Stimulated activated effector memory CD8-positive, alpha-beta T cell treated with anti-CD3 and anti-CD28 coated beads, Interleukin-12 subunit alpha, Interleukin-12 subunit beta, amount 100 ng/mL, for 72 hours (primary cell): ENCODE results near the gene AURKB.
A peak's percentile ranks its signal among the peaks of the same experiment; 100 is the strongest.
"Not testable (repeated sequence)": the region's sequence is repeated elsewhere in the genome, so short reads cannot be mapped to it uniquely, and the experiment has no call there.

Experiments used
- ATAC-seq: fragments of 150-1000 bp; cut with Tn5 transposase; 2 replicates; pipeline ENCODE4 v1.10.0; 2021
- DNase-seq, 2 donors: peaks; one replicate each; pipeline ENCODE4 v3.0.0; 2021 to 2022; ENCODE audit warnings: low spot score in 2 of 2
- H3K27ac Mint-ChIP-seq: one replicate; pipeline ENCODE4 v1.8.0; 2022; ENCODE audit warnings: mild to moderate bottlenecking, mixed read lengths
- H3K36me3 Mint-ChIP-seq: one replicate; pipeline ENCODE4 v1.8.0; 2022; ENCODE audit warnings: mild to moderate bottlenecking, mixed read lengths
- H3K4me1 Mint-ChIP-seq: one replicate; pipeline ENCODE4 v1.8.0; 2022; ENCODE audit warnings: mixed read lengths
- H3K4me3 Mint-ChIP-seq: one replicate; pipeline ENCODE4 v1.8.0; 2022; ENCODE audit warnings: mild to moderate bottlenecking, mixed read lengths
- H3K9me3 Mint-ChIP-seq: one replicate; pipeline ENCODE4 v1.8.0; 2022; ENCODE audit warnings: mixed read lengths

The AURKB gene

GRCh38 chr17:8186446-8186786, 24.0 kb downstream of the AURKB start:
- H3K36me3 Mint-ChIP-seq, result peaks cover 6% of the 10 kb centered on the region
- H3K4me1 Mint-ChIP-seq, result peaks cover 20% of the 10 kb centered on the region
- H3K9me3 Mint-ChIP-seq, result no peaks in the 10 kb centered on the region
- no peak for DNase-seq
- no peak overlapping the region for H3K4me3 Mint-ChIP-seq
- ATAC-seq, result no peak
- no peak overlapping the region for H3K27ac Mint-ChIP-seq

- DNase-seq, result peak; percentile 99
- no peak overlapping the region for H3K27ac Mint-ChIP-seq
- peaks cover 6% of the 10 kb centered on the region for H3K36me3 Mint-ChIP-seq
- peak; percentile 38 for ATAC-seq
- H3K9me3 Mint-ChIP-seq, result no peaks in the 10 kb centered on the region
- no peak overlapping the region for H3K4me3 Mint-ChIP-seq
- H3K4me1 Mint-ChIP-seq, result peaks cover 18% of the 10 kb centered on the region
Observed at GRCh38 chr17:8185582-8186445, 24.6 kb downstream of the AURKB start.

GRCh38 chr17:8176998-8177731, 33.2 kb downstream of the AURKB start:
- Mint-ChIP-seq H3K4me1 (peaks cover 41% of the 10 kb centered on the region), H3K4me3 (peak overlapping the region; percentile 99)
- ATAC-seq, result no peak

GRCh38 chr17:8176197-8176940, 34.0 kb downstream of the AURKB start, which contains the start of gene TMEM107:
TSS of gene TMEM107 (minus strand) at chr17:8176380. CDS start at chr17:8176286, 94 bp downstream.
- Mint-ChIP-seq H3K36me3 (peaks cover 40% of the 10 kb centered on the region), H3K27ac (peak within 1 kb of the TSS; percentile 96), H3K4me1 (peaks cover 46% of the 10 kb centered on the region), H3K9me3 (no peaks in the 10 kb centered on the region), H3K4me3 (peak within 1 kb of the TSS; percentile 99)
- ATAC-seq (peak; percentile 72), DNase-seq (peak; percentile 83 to 91)

More at GRCh38 chr17:8176998-8177731, 33.2 kb downstream of the AURKB start:
- Mint-ChIP-seq H3K27ac (peak overlapping the region; percentile 96), H3K9me3 (no peaks in the 10 kb centered on the region), H3K36me3 (peaks cover 37% of the 10 kb centered on the region)
- no peak for DNase-seq

GRCh38 chr17:8175795-8176196, 34.6 kb downstream of the AURKB start:
- H3K4me1 Mint-ChIP-seq, result peaks cover 47% of the 10 kb centered on the region

GRCh38 chr17:8173871-8174322, 36.5 kb downstream of the AURKB start:
- ATAC-seq, result no peak
- Mint-ChIP-seq H3K36me3 (peaks cover 44% of the 10 kb centered on the region), H3K4me3 (peak overlapping the region; percentile 99), H3K9me3 (no peaks in the 10 kb centered on the region), H3K27ac (peak overlapping the region; percentile 100), H3K4me1 (peaks cover 47% of the 10 kb centered on the region)
- no peak for DNase-seq

More at GRCh38 chr17:8175795-8176196, 34.6 kb downstream of the AURKB start:
- H3K27ac Mint-ChIP-seq, result peak overlapping the region; percentile 96
- DNase-seq (no peak), ATAC-seq (peak; percentile 0)
- H3K4me3 Mint-ChIP-seq, result peak overlapping the region; percentile 99
- H3K36me3 Mint-ChIP-seq, result peaks cover 44% of the 10 kb centered on the region
- H3K9me3 Mint-ChIP-seq, result no peaks in the 10 kb centered on the region

GRCh38 chr17:8173056-8173870, 37.1 kb downstream of the AURKB start:
- Mint-ChIP-seq H3K4me1 (peaks cover 47% of the 10 kb centered on the region), H3K27ac (peak overlapping the region; percentile 100), H3K4me3 (peak overlapping the region; percentile 99), H3K36me3 (peaks cover 44% of the 10 kb centered on the region), H3K9me3 (no peaks in the 10 kb centered on the region)
- DNase-seq (peak in 1 of 2 donors; percentile 87), ATAC-seq (peak; percentile 88)

- not testable (repeated sequence) for H3K9me3 Mint-ChIP-seq, ATAC-seq, DNase-seq, H3K4me3 Mint-ChIP-seq, H3K27ac Mint-ChIP-seq
- peaks cover 33% of the 10 kb centered on the region for H3K36me3 Mint-ChIP-seq
- H3K4me1 Mint-ChIP-seq, result peaks cover 29% of the 10 kb centered on the region
Observed at GRCh38 chr17:8170186-8170585, 40.2 kb downstream of the AURKB start.

- DNase-seq (no peak), ATAC-seq (no peak)
- Mint-ChIP-seq H3K9me3 (no peaks in the 10 kb centered on the region), H3K27ac (peak overlapping the region; percentile 40), H3K4me3 (no peak overlapping the region), H3K36me3 (peaks cover 18% of the 10 kb centered on the region), H3K4me1 (peaks cover 32% of the 10 kb centered on the region)
Observed at GRCh38 chr17:8167526-8167925, 42.8 kb downstream of the AURKB start.

GRCh38 chr17:8166731-8167130, 43.6 kb downstream of the AURKB start:
- H3K36me3 Mint-ChIP-seq, result peaks cover 18% of the 10 kb centered on the region
- peak overlapping the region; percentile 40 for H3K27ac Mint-ChIP-seq
- H3K9me3 Mint-ChIP-seq, result no peaks in the 10 kb centered on the region
- H3K4me1 Mint-ChIP-seq, result peaks cover 29% of the 10 kb centered on the region
- no peak overlapping the region for H3K4me3 Mint-ChIP-seq
- DNase-seq (no peak), ATAC-seq (no peak)

- Mint-ChIP-seq H3K4me3 (peak overlapping the region; percentile 81), H3K36me3 (peaks cover 32% of the 10 kb centered on the region)
- DNase-seq, result no peak
Observed at GRCh38 chr17:8164815-8165131, 45.6 kb downstream of the AURKB start.

GRCh38 chr17:8163978-8164814, 46.2 kb downstream of the AURKB start:
- ATAC-seq (peak; percentile 81), DNase-seq (peak in 1 of 2 donors; percentile 86)
- Mint-ChIP-seq H3K4me3 (peak overlapping the region; percentile 81), H3K9me3 (no peaks in the 10 kb centered on the region), H3K4me1 (peaks cover 50% of the 10 kb centered on the region), H3K36me3 (peaks cover 38% of the 10 kb centered on the region), H3K27ac (peak overlapping the region; percentile 98)

More at GRCh38 chr17:8164815-8165131, 45.6 kb downstream of the AURKB start:
- H3K27ac Mint-ChIP-seq, result peak overlapping the region; percentile 98
- no peaks in the 10 kb centered on the region for H3K9me3 Mint-ChIP-seq
- peaks cover 44% of the 10 kb centered on the region for H3K4me1 Mint-ChIP-seq
- no peak for ATAC-seq

- peaks cover 47% of the 10 kb centered on the region for H3K36me3 Mint-ChIP-seq
- peak in 1 of 2 donors; percentile 71 for DNase-seq
- peak overlapping the region; percentile 98 for H3K27ac Mint-ChIP-seq
- peaks cover 59% of the 10 kb centered on the region for H3K4me1 Mint-ChIP-seq
- peak overlapping the region; percentile 81 for H3K4me3 Mint-ChIP-seq
- peak; percentile 12 for ATAC-seq
- H3K9me3 Mint-ChIP-seq, result no peaks in the 10 kb centered on the region
Observed at GRCh38 chr17:8162997-8163977, 47.1 kb downstream of the AURKB start.
